Activated B cell treated with CpG ODN at 0.5 μM for 24 hours (primary cell): Measurements from ENCODE around the gene CDS2. TPM values are rescaled to one million over a fixed set of nuclear protein-coding genes. Genes with fewer than 3 reads are reported as not detected.

ENCODE experiments used
- ATAC-seq: fragments of 200-7000 bp; cut with Tn5 transposase; one replicate; pipeline ENCODE4 v1.10.0; 2021; ENCODE audit warnings: low read depth, mild to moderate bottlenecking, moderate library complexity
- CTCF ChIA-PET: fragments of 350-600 bp; sonication (Branson Sonifier 250); formaldehyde crosslinking; loops from one replicate; lab custom pipeline; 2021; ENCODE audit warnings: antibody characterized with exemption; lab: Charles Lee
- POLR2A ChIA-PET: fragments of 350-600 bp; sonication (Branson Sonifier 250); formaldehyde crosslinking; loops from one replicate; lab custom pipeline; 2021; ENCODE audit warnings: antibody characterized with exemption; lab: Charles Lee
- DNase-seq: peaks from one replicate; pipeline ENCODE4 v3.0.0; 2022
- H3K27ac Mint-ChIP-seq: one replicate; pipeline ENCODE4 v1.8.0; 2020; ENCODE audit warnings: mixed read lengths
- H3K27me3 Mint-ChIP-seq: one replicate; pipeline ENCODE4 v1.8.0; 2021; ENCODE audit warnings: mixed read lengths
- H3K36me3 Mint-ChIP-seq: one replicate; pipeline ENCODE4 v1.8.0; 2021; ENCODE audit warnings: low read depth, mixed read lengths
- H3K4me1 Mint-ChIP-seq: one replicate; pipeline ENCODE4 v1.8.0; 2021; ENCODE audit warnings: mixed read lengths
- H3K4me3 Mint-ChIP-seq: one replicate; pipeline ENCODE4 v1.8.0; 2020; ENCODE audit warnings: mild to moderate bottlenecking, mixed read lengths
- H3K9me3 Mint-ChIP-seq: one replicate; pipeline ENCODE4 v1.8.0; 2020; ENCODE audit warnings: mixed read lengths
- CTCF ChIP-seq: fragments of 200-600 bp; IDR thresholded peaks from one replicate; pipeline ENCODE4 v1.8.0; 2022; ENCODE audit warnings: antibody characterized with exemption, mild to moderate bottlenecking
- intact Hi-C: fragments of 100-400 bp; cut with micrococcal nuclease; formaldehyde crosslinking; loops from one replicate; pipeline ENCODE4 v1.15.1; 2024
- total RNA-seq: library from RNA; stranded (reverse); gene quantifications from 2 replicates; pipeline ENCODE4 v1.2.3, GENCODE V29; 2022

CDS2 gene
- total RNA-seq, 1 donor from 2014 or later, result 37.4 TPM

DNA sequence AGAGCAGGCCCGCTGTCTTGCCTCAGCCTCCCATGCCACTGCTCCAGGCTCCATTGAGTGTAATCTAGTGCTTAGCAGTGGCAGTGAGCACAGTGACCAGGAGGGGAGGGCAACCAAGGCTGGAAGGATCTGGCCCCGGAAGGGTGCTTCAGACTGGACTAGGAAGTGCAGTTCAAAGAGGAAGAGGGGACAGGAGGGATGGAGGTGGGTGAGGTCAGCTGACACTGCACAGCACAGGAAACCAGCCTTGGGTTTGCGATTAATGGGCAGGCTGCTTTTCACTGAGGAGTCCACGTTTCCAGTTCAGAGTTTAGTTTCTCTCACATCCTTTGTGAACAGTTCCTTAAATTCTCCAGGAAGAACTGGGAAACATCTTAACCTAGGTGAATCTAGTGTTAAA, 46.9 kb downstream of the CDS2 start:
- Mint-ChIP-seq H3K4me3 (no peak overlapping the region), H3K27ac (no peak overlapping the region), H3K9me3 (no peaks in the 10 kb centered on the region), H3K36me3 (peaks cover 51% of the 10 kb centered on the region), H3K4me1 (peaks cover 54% of the 10 kb centered on the region), H3K27me3 (no peaks in the 10 kb centered on the region)
- no peak for TF ChIP-seq CTCF
- POLR2A ChIA-PET, result no interaction called here
- intact Hi-C loops, result no loop called here
- DNase-seq (no peak), ATAC-seq (no peak)
- CTCF ChIA-PET, result interaction anchor here (0.8 kb wide), 1 partner anchor 51 kb away, joined by 3 read pairs; no protein-coding TSS in a partner anchor

GRCh38 chr20:5177071-5177470, 50.3 kb downstream of the CDS2 start:
- DNase-seq, result no peak
- intact Hi-C loops, result no loop called here
- Mint-ChIP-seq H3K27me3 (no peaks in the 10 kb centered on the region), H3K9me3 (no peaks in the 10 kb centered on the region), H3K27ac (no peak overlapping the region), H3K4me3 (no peak overlapping the region), H3K36me3 (peaks cover 71% of the 10 kb centered on the region), H3K4me1 (peaks cover 22% of the 10 kb centered on the region)
- no peak for ATAC-seq
- ChIA-PET CTCF (no interaction called here), POLR2A (no interaction called here)
- TF ChIP-seq CTCF, result no peak

DNA sequence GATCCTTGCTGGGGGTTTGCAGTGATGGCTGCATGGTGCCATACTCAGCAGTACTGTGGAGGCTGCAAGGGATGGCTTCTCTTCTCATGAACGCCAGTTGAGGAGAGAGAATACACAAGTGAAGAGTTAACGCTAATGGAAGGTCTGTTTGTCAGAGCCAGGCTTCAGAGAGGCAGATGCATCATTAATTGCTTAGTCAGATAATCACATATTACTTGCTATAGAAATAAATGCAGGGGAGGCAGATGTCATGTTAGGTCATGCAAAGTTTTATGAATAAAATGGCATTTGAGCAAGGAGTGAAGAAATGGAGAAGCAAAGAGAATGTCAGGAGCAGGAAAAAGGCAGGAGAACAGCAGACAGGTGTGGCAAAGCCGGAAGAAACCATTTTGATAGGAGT, 51.2 kb downstream of the CDS2 start:
- intact Hi-C loops, result no loop called here
- peaks cover 80% of the 10 kb centered on the region for H3K36me3 Mint-ChIP-seq
- POLR2A ChIA-PET, result no interaction called here

GRCh38 chr20:5180421-5180820, 53.6 kb downstream of the CDS2 start:
- TF ChIP-seq CTCF, result no peak
- CTCF ChIA-PET, result interaction anchor here (1.2 kb wide), 1 partner anchor 54 kb away, joined by 5 read pairs; the partner anchor contains the start of gene CDS2
- DNase-seq (no peak), ATAC-seq (no peak)
- intact Hi-C loops, result no loop called here
- Mint-ChIP-seq H3K27me3 (no peaks in the 10 kb centered on the region), H3K4me3 (no peak overlapping the region), H3K36me3 (peaks cover 86% of the 10 kb centered on the region), H3K9me3 (no peaks in the 10 kb centered on the region), H3K27ac (no peak overlapping the region), H3K4me1 (peaks cover 7% of the 10 kb centered on the region)
- POLR2A ChIA-PET, result no interaction called here

More for the DNA sequence above, 51.2 kb downstream of the CDS2 start:
- Mint-ChIP-seq H3K4me1 (peaks cover 15% of the 10 kb centered on the region), H3K4me3 (no peak overlapping the region), H3K27me3 (no peaks in the 10 kb centered on the region), H3K9me3 (no peaks in the 10 kb centered on the region), H3K27ac (no peak overlapping the region)
- ATAC-seq, result no peak
- CTCF ChIA-PET, result no interaction called here
- DNase-seq, result no peak
- TF ChIP-seq CTCF, result no peak

DNA sequence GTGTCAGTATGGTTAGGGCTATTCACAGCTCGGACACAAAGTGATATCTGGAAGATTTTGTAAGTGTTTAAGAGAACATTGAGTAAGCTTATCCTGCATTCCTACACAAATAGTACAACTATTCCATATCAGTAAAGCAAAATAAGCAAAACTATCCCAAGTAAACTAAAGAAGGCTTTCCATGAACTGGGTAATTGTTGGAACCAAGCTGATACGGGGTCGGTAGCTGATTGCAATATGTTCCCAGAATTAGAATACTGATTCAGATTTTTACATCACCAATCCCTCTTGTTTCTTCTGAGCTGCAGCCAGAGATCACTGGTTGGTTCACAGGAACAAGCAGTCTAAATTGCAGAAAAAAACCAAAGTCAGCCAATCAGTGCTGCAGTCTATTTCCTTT, 54.1 kb downstream of the CDS2 start:
- DNase-seq (no peak), ATAC-seq (no peak)
- POLR2A ChIA-PET, result no interaction called here
- no peak for TF ChIP-seq CTCF
- H3K27ac Mint-ChIP-seq, result no peak overlapping the region
- CTCF ChIA-PET, result interaction anchor here (1.2 kb wide), 1 partner anchor 55 kb away, joined by 5 read pairs; the partner anchor contains the start of gene CDS2
- intact Hi-C loops, result no loop called here
- no peaks in the 10 kb centered on the region for H3K27me3 Mint-ChIP-seq
- no peaks in the 10 kb centered on the region for H3K9me3 Mint-ChIP-seq
- H3K4me3 Mint-ChIP-seq, result no peak overlapping the region
- H3K36me3 Mint-ChIP-seq, result peaks cover 88% of the 10 kb centered on the region
- peaks cover 7% of the 10 kb centered on the region for H3K4me1 Mint-ChIP-seq
